D721Med (cell line): ENCODE data around the gene PSMD12.

Experiments used
- DNase-seq: peaks from one replicate; pipeline ENCODE4 v3.0.0; 2011; ENCODE audit warnings: low spot score; ENCODE audit not compliant: insufficient read length
- FAIRE-seq: peaks from 2 replicates; lab custom pipeline; 2011; peaks lifted over from hg19 to GRCh38; lab: Jason Lieb, UNC
- TF ChIP-seq, protein P1 (sequence below): IDR thresholded peaks from 2 replicates; pipeline ENCODE4 v1.5.1; 2012; ENCODE audit warnings: mild to moderate bottlenecking, control low read depth; ENCODE audit not compliant: insufficient read depth; ENCODE audit errors: missing control alignments

The PSMD12 gene

GRCh38 chr17:67385122-67385988 lies 19.0 kb upstream of the PSMD12 start:
- no peak for DNase-seq
- TF ChIP-seq, protein P1, sequence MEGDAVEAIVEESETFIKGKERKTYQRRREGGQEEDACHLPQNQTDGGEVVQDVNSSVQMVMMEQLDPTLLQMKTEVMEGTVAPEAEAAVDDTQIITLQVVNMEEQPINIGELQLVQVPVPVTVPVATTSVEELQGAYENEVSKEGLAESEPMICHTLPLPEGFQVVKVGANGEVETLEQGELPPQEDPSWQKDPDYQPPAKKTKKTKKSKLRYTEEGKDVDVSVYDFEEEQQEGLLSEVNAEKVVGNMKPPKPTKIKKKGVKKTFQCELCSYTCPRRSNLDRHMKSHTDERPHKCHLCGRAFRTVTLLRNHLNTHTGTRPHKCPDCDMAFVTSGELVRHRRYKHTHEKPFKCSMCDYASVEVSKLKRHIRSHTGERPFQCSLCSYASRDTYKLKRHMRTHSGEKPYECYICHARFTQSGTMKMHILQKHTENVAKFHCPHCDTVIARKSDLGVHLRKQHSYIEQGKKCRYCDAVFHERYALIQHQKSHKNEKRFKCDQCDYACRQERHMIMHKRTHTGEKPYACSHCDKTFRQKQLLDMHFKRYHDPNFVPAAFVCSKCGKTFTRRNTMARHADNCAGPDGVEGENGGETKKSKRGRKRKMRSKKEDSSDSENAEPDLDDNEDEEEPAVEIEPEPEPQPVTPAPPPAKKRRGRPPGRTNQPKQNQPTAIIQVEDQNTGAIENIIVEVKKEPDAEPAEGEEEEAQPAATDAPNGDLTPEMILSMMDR, result no peak
- no peak for FAIRE-seq

DNA sequence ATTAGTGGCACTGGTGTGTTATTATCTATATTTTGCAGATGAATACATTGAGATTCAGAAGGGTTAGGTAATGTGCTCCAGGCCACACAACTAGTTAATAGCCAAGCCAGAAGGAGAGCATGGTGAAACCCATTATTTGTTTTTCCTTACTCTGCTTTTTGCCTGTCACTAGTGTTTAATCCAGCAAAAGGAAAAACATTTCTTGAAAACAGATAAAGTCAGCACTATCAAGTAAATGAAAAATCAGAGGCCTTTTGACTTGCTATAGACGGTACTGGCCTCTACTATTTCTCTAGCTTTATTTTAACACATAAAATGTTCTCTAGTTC lies 15.5 kb upstream of the PSMD12 start:
- no peak for FAIRE-seq
- TF ChIP-seq, protein P1, result no peak

GRCh38 chr17:67379251-67379630 lies 12.9 kb upstream of the PSMD12 start:
- FAIRE-seq, result no peak
- TF ChIP-seq, protein P1, result no peak
- DNase-seq, result no peak

More for the DNA sequence above, 15.5 kb upstream of the PSMD12 start:
- DNase-seq, result no peak

- DNase-seq (no peak), FAIRE-seq (no peak)
- TF ChIP-seq, protein P1, result peak; percentile 86
Measured at GRCh38 chr17:67378454-67379250, 12.3 kb upstream of the PSMD12 start.

DNA sequence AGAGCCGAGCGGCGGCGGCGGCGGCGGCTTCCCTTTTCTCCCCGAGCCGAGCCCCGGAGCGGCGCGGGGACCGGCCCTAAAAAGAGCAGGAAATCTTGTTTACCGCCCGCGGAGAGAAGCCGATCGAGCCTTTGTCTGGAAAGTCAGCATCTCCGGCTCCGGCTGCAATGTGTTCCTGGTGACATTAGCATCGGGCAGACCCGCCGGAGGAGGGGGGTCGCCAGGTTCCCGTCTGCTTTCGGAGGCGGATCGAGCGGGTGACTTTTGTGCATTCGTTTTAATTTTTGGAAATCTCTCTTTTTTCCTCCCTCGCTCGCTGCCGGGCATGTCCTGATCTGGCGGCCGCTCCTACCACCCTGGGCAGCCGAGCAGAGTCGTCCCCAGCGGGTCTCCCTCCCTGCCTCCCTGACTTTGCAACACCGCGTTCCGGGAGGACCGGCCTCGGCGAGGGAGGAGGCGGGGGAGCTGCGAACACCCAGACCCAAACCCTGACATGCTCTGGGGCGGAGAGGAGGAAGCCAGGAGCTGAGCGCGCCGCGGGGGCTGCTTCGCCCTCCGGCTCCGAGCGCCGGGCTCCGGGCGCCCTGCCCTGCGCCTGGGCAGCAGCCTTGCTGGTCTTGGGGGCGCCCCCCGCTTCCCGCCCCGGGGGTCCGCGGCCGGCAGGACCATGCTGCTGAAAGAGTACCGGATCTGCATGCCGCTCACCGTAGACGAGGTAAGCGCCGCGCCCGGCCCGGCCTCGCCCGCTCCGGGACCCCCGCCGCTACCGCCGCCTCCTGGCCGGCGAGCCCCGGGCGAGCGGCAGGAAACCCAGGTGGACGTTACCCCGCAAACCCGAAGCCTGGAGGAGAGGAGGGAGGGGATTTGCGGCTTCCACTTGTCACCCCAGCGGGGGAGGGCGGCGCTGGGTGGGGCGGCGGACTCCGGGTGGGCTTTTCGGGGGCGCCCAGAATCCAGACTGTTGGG lies 11.4 kb upstream of the PSMD12 start:
- TF ChIP-seq, protein P1, result peak; percentile 37
- DNase-seq (no peak), FAIRE-seq (no peak)

DNA sequence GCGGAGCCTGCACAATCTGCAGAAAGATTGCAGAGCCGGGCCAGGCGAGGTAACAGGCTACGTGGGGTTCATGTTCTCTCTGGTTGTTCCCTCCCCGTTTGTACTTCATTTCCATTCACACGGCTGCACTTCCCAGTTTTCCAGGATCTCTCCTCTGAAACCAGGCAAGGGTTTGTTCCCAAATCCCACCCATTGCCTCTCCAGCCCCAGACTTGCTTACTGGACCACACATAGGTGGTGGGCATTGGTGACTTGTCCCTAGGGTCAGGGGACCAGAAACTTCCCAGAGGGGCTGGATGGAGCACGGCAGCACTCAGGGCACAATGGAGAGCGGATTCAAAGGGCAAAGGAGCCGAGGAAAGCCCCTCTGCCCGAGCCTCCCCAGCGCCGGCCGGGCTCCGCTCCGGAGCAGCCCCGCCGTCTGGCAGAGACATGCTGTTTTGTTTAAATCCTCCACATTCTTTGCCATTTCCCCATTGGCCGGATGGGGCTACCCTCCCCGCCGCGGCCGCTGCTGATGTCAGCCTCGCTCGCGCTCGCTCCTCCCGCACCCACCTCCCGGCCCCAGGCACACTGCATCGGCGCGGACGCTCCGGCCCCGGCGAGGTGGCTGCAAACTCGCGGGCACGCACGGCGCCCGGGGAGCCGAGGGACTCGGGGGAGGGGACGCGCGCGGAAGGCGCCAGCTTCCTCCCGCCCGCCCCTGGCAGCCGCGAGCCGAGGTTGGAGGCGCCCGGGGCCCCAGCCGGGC lies 10.5 kb upstream of the PSMD12 start, which contains the start of gene PITPNC1:
Gene PITPNC1 (plus strand): TSS at position 545 of the 751 bp plus-strand sequence.
- TF ChIP-seq, protein P1, result peak; percentile 6
- FAIRE-seq (no peak), DNase-seq (no peak)
